Activated CD4-positive, alpha-beta T cell treated with anti-CD3 and anti-CD28 coated beads, Interleukin-2, Interleukin-4, amounts not matched to agents 100 ng/mL and 50 ng/mL, durations not matched to agents 16 hours and 8 hours (primary cell): Measurements from ENCODE around the gene UBQLN1.

Experiments used
- DNase-seq: peaks from one replicate; pipeline ENCODE4 v3.0.0-alpha.2; 2020; ENCODE audit warnings: low spot score

UBQLN1 gene

DNA sequence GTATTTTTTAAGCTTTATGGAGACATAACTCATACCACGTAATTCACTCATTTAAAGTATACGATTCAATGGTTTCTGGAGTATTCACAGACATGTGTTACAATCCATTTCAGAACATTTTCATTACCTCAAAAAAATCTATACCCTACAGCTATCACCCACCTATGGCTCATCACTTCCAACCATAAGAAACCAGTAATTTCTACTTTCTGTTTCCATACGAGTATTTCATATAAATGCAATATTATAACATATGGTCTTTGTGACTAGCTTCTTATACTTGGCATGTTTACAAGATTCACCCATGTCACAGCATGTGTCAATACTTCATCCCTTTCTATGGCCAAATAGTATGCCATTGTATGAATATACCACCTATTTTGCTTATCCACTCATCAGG is 18.8 kb downstream of the UBQLN1 start:
- no peak for DNase-seq

DNA sequence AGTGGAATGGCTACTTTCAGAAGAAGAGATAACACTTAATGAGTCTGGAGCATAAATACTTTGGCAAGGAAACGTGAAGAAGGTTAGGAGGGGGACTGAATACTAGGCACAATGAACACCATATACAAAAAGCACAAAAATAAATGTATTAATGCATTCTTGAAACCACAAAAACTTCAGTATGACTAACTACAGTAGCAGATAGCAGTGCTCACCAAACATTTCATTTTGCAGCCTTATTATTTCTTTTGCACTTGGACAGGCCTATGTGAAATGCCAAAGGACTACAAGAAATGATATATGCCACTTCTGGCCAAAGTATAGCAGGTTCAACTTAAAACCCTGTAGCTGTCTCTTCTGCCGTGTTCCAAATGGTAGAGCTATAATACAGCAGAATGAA is 26.3 kb downstream of the UBQLN1 start:
- no peak for DNase-seq

DNA sequence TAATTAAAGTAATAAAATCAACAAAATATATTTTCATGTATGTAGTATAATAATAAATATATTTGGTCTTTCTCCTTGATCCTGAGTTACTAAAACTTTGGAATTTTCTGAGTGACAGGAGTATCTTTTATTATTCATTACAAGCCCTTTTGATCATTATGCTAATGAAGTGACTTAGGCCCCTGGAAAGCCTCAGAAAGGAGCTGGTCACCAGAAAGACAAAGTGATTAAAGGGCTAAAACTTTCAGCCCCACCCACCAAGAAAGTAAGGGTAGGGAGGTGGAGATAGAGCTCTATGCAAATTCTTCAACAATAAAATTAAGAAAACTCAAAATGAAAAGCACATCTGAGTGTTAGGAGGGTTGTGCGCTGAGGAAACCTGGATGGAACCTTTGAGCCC is 27.5 kb downstream of the UBQLN1 start:
- DNase-seq = no peak

DNA sequence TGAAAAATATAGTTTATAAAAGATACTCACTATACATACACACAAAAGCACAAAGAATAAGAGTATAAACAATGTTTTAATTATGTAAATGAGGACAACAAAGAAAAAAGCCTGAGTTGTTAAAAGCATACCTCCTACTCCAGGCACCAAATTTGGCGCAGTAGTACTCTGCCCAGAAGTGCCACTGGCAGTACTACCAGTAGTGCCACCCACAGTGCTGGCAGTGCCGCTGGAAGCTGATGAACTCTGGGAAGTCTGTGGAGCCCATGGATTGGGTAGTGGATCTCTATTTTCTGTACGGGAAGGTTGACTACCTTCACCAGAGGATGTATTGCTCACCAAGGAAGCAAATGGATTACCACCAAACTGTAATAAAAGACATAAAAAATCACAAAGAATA is 30.2 kb downstream of the UBQLN1 start:
- no peak for DNase-seq

DNA sequence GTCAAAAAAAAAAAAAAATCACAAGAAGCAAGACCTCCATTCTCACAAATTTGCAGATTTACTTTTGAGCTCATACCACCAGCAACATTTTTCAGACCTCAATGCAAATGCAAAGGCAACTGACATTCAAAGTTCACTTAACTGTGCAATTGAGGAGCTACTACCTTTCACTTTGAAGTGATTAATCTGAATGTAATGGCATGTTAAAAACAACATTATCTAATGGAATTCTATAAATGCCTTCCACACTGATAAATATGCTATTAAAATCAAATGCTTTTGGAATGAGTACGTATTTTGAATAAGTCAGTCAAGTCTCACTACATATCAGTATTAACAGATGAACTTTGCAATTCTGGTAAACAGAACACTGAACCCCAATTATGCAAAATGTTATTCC is 32.3 kb downstream of the UBQLN1 start:
- no peak for DNase-seq

DNA sequence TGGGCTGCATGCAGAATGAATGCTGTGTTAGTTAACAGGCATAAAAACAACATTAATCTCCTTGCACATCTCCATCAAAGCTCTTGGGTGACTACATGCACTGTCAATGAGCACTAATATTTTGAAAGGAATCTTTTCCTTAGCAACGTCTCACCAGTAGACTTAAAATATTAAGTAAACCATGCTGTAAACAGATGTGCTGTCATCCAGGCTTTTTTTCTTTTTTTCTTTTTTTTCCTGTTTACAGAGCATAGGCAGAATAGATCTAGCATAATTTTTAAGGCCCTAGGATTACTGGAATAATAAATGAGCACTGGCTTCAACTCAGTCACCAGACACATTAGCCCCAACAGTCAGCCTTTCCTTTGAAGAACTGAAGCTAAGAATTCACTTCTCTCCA is 36.3 kb downstream of the UBQLN1 start:
- no peak for DNase-seq

DNA sequence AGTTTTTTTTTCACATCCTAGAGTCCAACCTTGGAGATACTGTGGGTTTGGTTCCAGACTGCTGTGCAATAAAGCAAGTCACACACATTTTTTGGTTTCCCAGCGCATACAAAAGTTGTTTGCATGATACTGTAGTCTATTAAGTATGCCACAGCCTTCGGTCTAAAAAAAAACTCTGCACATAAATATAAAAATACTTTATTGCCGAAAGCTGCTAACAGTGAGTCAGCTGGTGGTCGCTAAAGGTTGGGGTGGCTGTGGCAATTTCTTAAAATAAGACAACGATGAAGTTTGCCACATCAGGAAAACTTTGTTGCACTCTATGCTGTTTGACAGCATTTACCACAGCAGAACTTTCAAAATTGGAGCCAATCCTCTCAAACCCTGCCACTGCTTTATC is 37.4 kb downstream of the UBQLN1 start:
- DNase-seq = no peak

DNA sequence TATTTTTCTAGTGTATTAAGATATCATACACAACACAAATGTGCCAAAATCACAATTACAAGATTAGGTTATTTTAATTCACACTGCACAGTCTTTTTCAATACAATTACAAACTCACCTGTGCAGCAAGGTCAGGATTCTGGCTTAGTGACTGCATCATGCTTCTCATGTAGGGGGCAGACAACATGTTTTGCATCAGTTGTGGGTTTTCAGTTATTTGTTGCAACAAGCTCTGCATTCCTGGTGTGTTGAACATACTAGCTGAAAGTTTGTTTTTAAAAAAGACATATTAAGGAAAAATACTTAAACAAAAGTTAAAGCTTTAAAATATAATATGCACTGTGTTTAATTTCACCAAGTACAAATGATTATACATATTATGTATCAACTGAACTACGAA is 38.7 kb downstream of the UBQLN1 start:
- DNase-seq = no peak

DNA sequence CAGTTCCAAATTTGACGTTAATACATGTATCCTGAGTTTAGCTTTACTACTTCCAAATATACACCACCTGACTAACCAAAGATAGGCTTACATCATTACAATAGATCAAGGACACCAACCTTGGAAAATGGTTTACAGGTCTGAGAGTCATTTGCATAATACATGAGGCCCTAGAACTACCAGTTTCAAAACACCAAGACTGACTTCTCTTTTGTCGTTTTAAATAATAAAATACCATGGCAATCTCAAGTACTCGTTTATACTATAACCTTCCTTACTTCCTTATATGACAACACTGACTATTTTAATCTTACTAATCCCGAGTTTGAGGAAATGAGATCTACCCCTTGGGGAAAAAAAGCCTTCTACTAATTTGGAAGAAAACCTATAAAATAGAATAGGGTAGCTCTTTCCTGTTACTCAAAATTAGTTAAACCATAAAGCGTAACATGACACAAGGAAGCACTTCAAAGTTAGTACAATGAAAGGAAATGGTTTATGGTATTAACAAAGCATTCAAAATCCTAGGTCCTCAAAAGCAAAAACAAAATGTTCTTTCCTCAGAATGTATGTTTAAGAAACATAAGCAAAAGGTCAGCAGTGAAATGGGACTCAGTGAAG is 42.1 kb downstream of the UBQLN1 start:
- no peak for DNase-seq

DNA sequence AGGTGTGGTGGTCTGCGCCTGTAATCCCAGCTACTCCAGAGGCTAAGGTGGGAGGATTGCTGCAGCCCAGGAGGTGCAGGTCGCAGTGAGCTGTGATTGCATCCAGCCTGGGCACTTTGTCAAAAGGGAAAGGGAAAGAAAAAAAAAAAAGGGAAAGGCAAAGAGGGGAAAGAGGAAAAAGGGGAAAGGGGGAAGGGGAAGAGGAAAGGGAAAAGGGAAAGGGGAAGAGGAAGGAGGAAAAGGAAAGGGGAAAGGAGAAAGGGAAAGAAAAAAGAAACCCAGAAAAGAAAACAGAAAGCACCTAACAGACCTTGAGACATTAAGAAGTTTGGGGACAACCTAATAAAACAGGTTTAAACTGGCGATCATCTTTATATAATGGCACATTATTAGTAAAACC is 44.8 kb downstream of the UBQLN1 start:
- DNase-seq = no peak

DNA sequence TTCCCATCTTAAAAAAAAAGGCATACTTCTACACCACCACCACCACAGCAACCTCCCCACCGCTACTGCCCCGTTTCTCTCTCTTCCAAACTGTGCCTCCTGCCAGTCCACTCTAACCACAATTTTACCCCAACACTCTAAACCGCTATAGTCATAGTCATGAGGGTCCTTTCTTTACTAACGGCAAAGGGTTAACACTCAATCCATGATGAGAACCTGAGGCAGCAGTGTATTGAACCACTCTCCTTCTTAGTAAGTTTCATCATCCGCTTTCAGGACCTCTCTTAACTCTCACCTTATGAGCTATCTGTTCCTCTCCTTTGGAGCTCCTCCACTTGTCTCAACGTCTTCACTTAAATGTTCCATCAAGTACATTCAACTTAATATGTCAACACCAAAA is 50.8 kb downstream of the UBQLN1 start:
- no peak for DNase-seq

DNA sequence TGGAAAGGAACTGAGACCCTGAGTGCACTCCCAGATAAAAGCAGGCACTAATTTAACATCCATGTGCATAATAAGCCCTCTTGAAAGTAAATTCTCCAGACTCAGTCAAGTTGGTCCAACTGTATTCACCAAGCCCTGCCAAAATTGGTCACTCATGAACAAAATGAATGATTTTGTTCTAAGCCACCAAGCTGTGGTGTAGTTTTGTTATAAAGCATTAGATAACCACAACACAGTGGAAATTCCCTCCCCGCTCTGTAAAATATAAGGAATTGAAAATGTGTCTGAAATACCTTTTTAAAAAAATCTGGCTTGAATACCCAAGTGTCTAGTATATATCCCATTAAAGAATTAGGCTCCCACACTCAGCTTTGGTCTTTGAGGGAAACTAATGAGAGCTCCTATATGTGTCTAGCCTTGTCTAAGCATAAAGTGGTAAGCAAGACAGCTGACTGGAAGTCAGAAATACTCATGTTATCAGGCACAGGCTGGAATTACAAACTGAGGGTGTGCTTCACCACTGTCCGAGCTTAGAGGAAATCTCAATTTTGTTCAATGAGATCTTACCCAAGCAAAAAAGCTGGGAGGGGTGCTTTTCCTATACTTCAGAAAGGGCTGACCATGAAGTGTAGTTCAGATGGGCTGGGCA is 51.6 kb downstream of the UBQLN1 start:
- no peak for DNase-seq

DNA sequence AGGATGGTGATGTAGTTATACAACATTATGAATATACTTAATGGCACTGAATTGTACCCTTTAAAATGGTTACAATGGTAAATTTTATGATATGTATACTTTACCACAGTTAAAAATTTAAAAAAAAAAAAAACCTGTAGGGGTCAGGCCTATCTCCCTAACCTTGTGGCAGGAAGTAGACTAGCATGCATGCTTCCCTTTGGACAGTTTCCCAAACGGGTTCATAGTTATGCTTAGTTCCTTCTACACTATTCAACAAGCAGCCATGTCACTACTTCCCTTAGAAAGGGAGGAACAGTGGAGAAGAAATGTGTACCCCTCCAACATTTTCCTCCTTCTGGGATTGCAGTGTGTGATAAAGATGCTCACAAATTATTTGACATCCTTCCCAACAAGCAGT is 52.3 kb downstream of the UBQLN1 start:
- no peak for DNase-seq

DNA sequence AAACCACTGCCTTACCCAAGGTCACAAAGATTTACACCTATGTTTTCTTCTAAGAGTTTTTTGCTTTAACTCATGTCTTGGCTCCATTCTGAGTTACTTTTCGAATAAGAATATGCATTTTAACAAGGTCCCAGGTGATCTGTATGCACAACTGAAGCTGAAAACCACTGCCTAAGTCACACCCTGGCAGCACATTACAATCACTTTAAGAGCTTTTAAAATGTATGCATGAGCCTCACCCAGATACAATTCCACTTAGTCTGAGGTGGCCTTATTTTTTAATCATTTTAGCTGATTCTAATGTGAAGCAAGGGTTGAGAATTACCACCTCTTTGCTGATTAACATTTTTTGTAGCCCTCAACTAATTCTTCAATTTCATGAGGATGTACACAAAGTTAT is 55.3 kb downstream of the UBQLN1 start:
- no peak for DNase-seq

DNA sequence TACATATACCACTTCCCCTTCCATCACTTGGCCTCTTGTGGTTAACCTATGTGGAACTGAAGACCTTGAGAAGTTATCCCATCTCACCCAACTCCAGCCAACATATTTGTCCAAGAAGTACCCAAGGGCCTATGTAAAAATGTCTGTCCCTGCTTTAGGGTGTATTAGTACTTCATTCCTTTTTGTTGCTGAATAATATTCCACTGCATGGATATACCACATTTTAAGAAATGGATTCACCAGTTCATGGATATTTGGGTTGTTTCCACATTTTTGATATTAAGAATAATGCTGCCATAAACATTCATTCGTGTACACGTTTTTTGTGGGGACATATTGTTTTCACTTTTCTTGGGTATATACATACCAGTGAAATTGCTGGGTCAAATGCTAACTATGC is 56.2 kb downstream of the UBQLN1 start:
- no peak for DNase-seq

DNA sequence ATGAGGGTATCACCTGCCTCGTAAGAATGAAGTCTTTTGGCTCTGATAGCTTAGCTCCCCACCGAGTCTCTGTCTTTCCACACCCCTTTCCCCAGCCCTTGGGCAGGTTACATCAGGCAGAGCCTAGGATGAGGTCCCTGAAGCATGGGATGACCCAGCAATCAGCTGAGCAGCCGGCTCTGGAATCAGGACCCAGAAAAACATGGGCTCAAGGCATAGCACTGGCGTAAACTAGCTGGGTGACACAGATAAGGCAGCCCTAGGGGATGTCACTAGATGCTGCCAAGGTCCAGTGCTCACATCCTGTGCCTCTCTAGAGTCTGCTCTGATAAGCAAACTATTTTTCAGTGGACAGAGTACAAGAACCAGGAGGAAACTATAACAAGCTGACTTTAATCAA is 58.2 kb downstream of the UBQLN1 start:
- DNase-seq = no peak

DNA sequence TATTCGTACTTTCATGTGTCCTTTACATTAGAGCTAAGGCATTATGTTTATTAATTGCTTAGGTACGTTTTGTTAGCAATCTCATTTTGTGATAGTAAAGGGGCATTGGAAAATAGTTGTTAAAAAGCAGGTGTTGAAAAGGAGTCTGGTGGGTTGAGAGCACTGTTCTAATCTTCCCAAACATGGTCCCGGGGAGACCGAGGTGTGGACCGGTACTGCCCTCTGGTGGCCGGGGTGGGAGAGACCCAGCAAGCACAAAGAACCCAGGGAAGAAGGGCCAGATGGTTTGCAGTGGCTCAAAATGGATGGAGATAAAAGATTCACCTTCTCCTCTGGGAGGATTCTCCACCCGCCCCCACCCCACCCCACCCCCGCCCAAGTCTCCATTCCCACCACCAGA is 58.7 kb downstream of the UBQLN1 start:
- DNase-seq = peak; percentile 64

DNA sequence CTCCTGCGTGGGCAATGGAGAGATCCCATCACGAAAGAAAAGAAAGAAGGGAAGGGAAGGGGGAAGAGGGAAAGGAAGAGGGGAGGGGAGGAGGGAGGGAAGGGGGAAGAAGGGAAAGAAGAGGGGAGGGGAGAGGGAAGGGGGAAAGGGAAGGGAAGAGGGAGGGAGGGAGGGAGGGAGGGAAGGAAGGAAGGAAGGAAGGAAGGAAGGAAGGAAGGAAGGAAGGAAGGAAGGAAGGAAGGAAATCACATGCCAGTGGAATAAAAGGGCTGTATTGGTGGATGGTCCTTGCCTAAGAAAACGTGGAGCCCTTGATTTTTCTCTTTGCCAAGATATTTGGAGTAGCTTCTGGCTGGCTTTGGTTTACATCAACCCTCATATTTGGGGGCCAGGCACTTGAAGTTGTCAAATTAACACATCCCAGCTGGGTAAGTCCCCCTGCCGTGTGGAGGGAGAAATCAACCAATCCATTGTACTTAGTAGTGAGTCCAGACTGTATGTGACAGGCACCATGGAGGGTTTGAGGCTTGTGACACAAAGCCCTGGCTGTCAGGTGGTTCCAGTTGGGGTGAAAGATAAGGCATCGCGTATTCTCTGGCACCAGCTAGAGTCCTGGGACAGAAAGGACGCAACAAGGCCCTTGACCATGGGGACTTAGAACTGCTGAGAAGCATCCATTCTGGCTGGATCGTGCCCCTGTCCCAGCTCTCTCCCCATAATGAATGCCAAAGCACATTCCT is 61.1 kb downstream of the UBQLN1 start:
- no peak for DNase-seq

DNA sequence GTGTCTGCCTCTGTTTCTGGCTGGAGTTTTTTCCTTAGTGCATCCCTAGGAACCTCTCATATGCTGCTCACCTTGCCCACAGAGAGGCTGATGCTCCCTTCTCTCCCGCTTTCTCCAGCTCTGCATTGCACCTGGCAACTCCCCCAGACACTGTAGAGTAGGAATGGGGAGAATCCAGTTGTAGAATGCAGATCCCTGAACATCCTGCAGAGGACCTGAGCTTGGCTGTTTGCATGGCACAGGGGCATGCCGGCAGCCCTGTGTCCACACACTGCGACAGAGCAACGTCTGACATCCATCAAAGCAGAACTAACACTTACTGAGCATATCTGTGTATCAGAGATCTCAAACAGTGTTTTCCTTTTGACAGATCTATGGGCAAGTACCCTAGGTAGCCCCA is 65.0 kb downstream of the UBQLN1 start:
- DNase-seq = no peak

DNA sequence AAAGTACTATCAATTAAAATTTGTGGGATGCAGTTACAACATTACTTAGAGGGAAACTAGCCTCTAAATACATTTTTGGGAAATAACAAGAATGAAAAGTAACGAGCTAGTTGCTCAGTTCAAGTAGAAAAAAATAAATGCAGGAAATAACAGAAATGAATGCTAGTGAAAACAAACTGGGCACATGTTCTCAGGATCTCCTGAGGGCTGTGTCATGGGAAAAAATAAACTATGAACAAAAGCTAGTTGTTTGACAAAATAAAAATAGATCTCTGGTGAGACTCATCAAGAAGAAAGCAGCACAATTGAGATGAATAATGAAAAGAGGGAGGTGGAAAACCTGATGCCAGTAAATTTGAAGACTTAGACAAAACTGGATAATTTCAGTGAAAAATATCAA is 68.5 kb downstream of the UBQLN1 start:
- no peak for DNase-seq

DNA sequence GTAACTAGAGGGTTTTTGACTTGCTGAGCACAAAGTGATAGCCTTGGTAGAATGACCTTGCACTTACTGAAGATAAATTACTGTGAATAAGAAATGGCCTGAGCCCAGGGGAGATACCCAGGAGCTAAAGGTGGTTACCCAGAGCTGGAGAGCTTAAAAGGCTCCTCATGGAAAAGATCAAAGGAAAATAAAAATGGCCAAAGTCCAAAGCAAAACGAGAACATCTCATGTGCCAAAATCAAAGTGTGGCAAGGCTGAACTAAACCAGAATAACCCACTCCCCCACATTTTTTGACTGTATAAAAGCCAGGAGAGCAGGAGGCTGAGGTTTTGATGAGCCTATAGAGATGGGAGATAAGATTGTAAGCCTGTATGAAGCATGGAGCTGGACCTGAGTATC is 70.4 kb downstream of the UBQLN1 start:
- DNase-seq = no peak

DNA sequence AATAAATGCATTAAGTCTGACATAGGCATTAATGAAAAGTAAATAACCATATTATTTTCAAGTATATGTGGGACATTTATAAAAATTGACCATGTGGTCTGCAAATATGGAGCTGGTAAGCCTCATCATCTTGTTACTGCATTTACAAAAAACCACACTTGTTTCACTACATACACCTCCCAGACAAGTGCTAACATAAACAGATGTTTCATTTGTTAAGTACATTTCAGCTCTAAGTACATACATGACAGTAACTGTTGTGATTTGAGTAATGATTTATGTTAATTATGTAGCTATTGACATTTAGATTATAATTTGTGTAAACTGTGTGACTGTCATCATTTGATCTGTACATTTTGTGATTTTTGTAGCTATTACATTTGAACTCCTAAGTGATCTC is 70.9 kb downstream of the UBQLN1 start:
- no peak for DNase-seq

DNA sequence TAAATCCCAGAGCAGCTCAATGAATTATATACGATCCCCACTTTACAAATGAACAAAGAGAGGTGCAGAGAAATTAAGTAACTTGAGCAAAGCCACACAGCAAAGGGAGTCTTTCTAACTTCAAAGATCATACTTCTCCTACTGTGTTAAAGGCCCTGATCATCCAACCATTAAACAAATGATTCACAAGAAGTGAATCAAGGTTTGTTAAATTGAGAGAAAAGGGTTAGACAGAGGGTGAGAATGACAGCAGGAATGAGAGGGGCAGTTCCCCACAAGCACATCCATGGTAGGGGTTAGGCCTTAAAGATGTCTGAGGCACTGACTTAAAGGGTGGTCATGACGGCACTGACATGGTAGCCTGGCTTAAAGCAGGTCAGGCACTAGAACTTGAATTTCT is 74.1 kb downstream of the UBQLN1 start:
- DNase-seq = no peak

DNA sequence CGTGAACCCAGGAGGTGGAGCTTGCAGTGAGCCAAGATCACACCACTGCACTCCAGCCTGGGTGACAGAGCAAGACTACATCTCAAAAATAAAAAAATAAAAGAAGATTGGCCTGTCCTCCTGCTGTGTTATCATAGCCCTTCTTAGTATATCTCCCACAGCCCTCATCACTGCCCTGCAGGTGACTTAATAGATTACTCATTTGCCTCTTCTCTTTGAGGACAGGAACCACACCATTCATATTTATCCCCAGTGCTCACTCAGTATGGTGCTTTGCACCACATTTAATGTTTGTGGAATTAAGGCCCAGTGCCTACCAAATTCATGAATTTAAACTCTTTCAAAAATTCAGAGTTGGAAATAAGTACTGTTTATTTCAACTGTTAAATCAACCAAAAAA is 74.5 kb downstream of the UBQLN1 start:
- no peak for DNase-seq
